Left ventricle myocardium inferior (tissue), 1 donor: ENCODE data around the gene MED22. TPM values are rescaled to one million over a fixed set of nuclear protein-coding genes. Genes with fewer than 3 reads are reported as not detected.

Experiments
- DNase-seq: peaks from one replicate; pipeline ENCODE4 v3.0.0-alpha.2; 2020
- H3K27ac ChIP-seq: fragments of 200-600 bp; replicated peaks from 2 replicates; pipeline ENCODE4 v1.8.0; 2021
- H3K27me3 ChIP-seq: fragments of 200-600 bp; 2 replicates; pipeline ENCODE4 v1.8.0; 2021; ENCODE audit warnings: low read depth
- H3K36me3 ChIP-seq: fragments of 200-600 bp; 2 replicates; pipeline ENCODE4 v1.8.0; 2021
- H3K4me1 ChIP-seq: fragments of 200-600 bp; 2 replicates; pipeline ENCODE4 v1.8.0; 2021
- H3K4me3 ChIP-seq: fragments of 200-600 bp; 2 replicates; pipeline ENCODE4 v1.8.0; 2021; ENCODE audit warnings: mild to moderate bottlenecking, moderate library complexity
- H3K9me3 ChIP-seq: fragments of 200-600 bp; replicated peaks from 2 replicates; pipeline ENCODE4 v1.8.0; 2021
- intact Hi-C: fragments of 100-400 bp; cut with micrococcal nuclease; formaldehyde crosslinking; loops from one replicate; pipeline ENCODE4 v1.11.0; 2022
- total RNA-seq: library from RNA; stranded (reverse); fragmentation: NEBNext Ultra II Directional; extraction: Animal tissue kit (Norgen Biotek cat#: 25700); gene quantifications from one replicate; pipeline ENCODE4 v1.2.1, GENCODE V29; 2021
- TF ChIP-seq, protein P1 (sequence below): fragments of 200-600 bp; IDR thresholded peaks from 2 replicates; pipeline ENCODE4 v1.8.0; 2021; ENCODE audit warnings: antibody characterized with exemption, mild to moderate bottlenecking, borderline replicate concordance
- donor health status: DM: no; HTN: yes; CAD: no; lungs with severe emphysema.

The MED22 gene
- total RNA-seq, 1 donor from 2014 or later: 18.4 TPM

GRCh38 chr9:133385452-133385851 is 37.5 kb upstream of the MED22 start:
- DNase-seq: no peak
- H3K36me3 ChIP-seq: no peaks in the 10 kb centered on the region
- intact Hi-C loops: no loop called here
- H3K27me3 ChIP-seq: peaks cover 9% of the 10 kb centered on the region
- H3K4me3 ChIP-seq: no peak overlapping the region
- no peak overlapping the region for H3K27ac ChIP-seq
- H3K9me3 ChIP-seq: no peaks in the 10 kb centered on the region
- no peaks in the 10 kb centered on the region for H3K4me1 ChIP-seq
- TF ChIP-seq, protein P1, sequence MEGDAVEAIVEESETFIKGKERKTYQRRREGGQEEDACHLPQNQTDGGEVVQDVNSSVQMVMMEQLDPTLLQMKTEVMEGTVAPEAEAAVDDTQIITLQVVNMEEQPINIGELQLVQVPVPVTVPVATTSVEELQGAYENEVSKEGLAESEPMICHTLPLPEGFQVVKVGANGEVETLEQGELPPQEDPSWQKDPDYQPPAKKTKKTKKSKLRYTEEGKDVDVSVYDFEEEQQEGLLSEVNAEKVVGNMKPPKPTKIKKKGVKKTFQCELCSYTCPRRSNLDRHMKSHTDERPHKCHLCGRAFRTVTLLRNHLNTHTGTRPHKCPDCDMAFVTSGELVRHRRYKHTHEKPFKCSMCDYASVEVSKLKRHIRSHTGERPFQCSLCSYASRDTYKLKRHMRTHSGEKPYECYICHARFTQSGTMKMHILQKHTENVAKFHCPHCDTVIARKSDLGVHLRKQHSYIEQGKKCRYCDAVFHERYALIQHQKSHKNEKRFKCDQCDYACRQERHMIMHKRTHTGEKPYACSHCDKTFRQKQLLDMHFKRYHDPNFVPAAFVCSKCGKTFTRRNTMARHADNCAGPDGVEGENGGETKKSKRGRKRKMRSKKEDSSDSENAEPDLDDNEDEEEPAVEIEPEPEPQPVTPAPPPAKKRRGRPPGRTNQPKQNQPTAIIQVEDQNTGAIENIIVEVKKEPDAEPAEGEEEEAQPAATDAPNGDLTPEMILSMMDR: no peak

DNA sequence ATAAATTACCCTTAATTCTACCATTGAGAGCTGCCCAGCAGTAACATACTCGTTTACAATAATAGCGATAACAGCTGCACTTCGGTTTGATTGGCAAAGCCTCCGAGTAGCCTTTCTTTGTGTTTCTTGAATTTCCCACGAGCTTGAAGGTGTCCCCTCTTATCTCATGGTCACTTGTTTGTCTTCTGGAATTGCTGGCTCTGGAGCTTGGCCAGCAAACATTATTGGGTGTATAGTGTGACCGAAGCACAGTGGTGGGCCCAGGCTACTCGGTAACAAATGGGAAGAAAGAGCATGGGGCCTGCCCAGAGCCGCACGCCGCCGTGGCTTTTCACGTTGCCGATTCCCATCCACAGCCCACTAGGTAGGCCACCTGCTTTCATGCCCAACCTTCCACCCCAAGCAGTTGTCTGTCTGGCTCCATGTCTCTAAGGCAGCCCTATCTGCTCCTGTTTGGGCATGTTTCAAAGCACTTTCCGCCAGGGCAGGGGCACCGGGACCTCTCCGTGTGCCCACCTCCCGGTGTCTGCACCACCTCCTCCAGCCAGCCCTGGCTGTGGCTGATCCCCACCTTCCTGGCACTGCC is 36.9 kb upstream of the MED22 start:
- no peaks in the 10 kb centered on the region for H3K36me3 ChIP-seq
- TF ChIP-seq, protein P1: no peak
- H3K4me3 ChIP-seq: no peak overlapping the region
- intact Hi-C loops: no loop called here
- no peak for DNase-seq
- no peak overlapping the region for H3K27ac ChIP-seq
- peaks cover 6% of the 10 kb centered on the region for H3K27me3 ChIP-seq
- no peaks in the 10 kb centered on the region for H3K9me3 ChIP-seq
- no peaks in the 10 kb centered on the region for H3K4me1 ChIP-seq

DNA sequence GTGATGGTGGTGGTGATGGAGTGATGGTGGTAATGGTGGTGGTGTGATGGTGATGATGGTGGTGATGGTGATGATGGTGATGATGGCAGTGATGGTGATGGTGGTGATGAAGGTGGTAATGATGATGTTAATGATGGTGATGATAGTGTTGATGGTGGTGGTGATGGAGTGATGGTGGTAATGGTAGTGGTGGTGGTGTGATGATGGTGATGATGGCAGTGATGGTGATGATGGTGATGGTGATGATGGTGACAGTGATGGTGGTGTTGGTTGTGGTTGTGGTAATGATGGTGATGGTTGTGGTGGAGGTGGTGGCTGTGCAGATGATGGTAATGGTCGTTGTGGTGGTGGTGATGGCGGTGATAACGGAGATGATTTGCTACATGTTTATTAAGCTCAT is 35.5 kb upstream of the MED22 start:
- no peaks in the 10 kb centered on the region for H3K4me1 ChIP-seq
- TF ChIP-seq, protein P1: no peak
- intact Hi-C loops: no loop called here

GRCh38 chr9:133382507-133383141 is 34.7 kb upstream of the MED22 start:
- intact Hi-C loops: no loop called here
- no peak for DNase-seq
- H3K9me3 ChIP-seq: no peaks in the 10 kb centered on the region
- TF ChIP-seq, protein P1: no peak
- no peaks in the 10 kb centered on the region for H3K27me3 ChIP-seq
- no peaks in the 10 kb centered on the region for H3K4me1 ChIP-seq
- H3K27ac ChIP-seq: no peak overlapping the region
- no peak overlapping the region for H3K4me3 ChIP-seq
- no peaks in the 10 kb centered on the region for H3K36me3 ChIP-seq

More for the DNA sequence above, 35.5 kb upstream of the MED22 start:
- H3K27ac ChIP-seq: no peak overlapping the region
- H3K4me3 ChIP-seq: no peak overlapping the region
- H3K36me3 ChIP-seq: no peaks in the 10 kb centered on the region
- DNase-seq: no peak
- no peaks in the 10 kb centered on the region for H3K9me3 ChIP-seq
- no peaks in the 10 kb centered on the region for H3K27me3 ChIP-seq

DNA sequence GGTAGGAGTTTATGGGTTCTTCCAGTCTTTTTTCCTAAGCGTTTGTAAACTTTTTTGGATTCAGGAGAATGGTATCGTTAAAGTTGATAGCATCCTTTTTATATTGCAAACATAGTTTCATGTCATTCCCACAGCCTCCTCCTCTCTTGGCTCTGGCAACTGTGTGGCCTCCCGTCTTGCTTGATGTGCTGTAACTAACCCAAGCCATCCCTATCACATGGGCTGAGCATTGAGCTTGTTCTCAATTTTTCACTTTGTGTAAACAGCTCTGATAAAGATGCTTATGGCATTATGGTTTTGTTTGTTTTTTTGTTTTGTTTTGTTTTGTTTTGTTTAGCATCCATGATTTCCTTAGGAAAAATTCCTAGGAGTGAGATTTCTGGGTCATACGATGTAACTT is 32.8 kb upstream of the MED22 start:
- intact Hi-C loops: no loop called here
- H3K36me3 ChIP-seq: no peaks in the 10 kb centered on the region
- no peak overlapping the region for H3K27ac ChIP-seq
- no peak for DNase-seq
- TF ChIP-seq, protein P1: no peak
- H3K4me1 ChIP-seq: peaks cover 11% of the 10 kb centered on the region
- no peak overlapping the region for H3K4me3 ChIP-seq
- no peaks in the 10 kb centered on the region for H3K9me3 ChIP-seq
- H3K27me3 ChIP-seq: no peaks in the 10 kb centered on the region
